ENCODE results near the gene ENGASE.

ENGASE gene

GRCh38 chr17:79080761-79081290 is 6.2 kb downstream of the ENGASE start:
- no peak for DNase-seq (ENCODE audit: low spot score)

GRCh38 chr17:79081571-79082276 is 7.1 kb downstream of the ENGASE start:
- no peak for DNase-seq (ENCODE audit: low spot score)

GRCh38 chr17:79082311-79083190 is 7.9 kb downstream of the ENGASE start:
- DNase-seq (ENCODE audit: low spot score) = peak; percentile 48

DNA sequence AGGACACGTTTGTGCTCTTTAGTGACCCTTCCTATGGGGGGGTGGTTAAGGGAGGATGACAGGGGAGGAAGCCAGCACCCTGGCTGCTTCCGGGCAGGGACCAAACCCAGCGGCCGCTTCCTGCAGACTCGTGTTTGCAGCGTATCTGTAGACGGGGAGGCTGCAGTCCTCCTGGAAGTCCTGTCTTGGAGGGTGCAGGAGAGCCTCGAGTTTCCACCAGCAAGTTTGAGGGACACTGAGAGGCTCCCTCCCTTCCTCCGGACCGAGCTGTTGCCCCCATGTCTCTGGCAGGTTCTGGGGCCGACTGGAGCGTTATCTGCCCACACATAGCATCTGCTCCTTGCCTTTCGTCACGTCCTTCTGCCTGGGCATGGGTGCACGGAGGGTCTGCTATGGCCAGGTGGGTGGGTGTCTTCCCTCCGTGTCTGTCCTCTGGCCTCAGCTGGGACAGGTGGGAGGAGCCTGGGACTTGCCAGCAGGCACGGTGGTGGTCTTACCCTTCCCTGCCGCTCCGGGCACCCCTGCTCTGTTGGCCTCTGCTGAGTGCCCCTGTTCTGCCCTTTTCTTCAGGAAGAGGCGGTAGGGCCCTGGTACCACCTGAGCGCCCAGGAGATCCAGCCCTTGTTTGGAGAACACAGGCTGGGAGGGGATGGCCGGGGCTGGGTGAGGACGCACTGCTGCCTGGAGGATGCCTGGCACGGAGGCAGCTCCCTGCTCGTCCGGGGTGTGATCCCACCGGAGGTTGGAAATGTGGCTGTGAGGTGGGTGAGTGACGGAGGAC is 8.8 kb downstream of the ENGASE start:
- DNase-seq (ENCODE audit: low spot score) = no peak

DNA sequence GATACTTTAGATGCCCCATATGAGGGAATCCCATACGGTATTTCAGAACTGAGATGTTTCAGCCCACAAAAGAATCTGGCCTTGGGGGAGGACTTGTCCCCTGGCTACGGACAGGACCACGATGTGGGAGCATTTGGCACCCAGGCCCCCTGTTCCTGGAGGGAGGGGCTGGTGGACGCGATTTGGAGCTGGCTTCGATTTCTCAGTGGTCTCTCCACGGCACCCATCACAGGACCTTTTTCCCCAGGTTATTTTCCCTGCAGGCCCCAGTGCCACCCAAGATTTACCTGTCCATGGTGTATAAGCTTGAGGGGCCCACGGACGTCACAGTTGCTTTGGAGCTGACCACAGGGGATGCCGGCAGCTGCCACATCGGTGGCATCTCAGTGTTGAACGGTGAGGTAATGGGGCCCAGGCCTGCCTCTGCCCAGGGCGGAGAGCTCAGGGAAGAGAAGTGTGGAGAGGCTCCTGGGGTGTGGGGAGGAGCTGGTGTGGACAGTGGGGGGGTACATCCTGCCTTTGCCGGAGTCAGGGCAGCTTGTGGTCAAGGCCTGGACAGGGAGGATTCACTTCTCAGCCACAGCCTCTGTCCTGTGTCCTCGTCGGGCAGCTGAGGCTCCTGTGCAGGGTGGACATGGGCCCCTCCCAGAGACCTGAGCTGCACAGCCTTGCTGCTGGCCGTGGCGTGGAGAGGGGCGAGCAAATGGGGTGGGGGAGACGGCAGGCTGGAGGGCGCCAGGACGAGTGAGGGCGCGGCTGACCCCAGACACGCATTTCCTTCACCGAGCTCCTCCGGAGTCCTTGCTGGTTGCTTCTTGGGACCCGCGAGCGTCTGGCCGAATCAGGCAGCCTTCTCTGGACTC is 9.9 kb downstream of the ENGASE start:
- no peak for DNase-seq (ENCODE audit: low spot score)

- DNase-seq (ENCODE audit: low spot score) = no peak
Observed at GRCh38 chr17:79085154-79085920, 10.7 kb downstream of the ENGASE start.

DNA sequence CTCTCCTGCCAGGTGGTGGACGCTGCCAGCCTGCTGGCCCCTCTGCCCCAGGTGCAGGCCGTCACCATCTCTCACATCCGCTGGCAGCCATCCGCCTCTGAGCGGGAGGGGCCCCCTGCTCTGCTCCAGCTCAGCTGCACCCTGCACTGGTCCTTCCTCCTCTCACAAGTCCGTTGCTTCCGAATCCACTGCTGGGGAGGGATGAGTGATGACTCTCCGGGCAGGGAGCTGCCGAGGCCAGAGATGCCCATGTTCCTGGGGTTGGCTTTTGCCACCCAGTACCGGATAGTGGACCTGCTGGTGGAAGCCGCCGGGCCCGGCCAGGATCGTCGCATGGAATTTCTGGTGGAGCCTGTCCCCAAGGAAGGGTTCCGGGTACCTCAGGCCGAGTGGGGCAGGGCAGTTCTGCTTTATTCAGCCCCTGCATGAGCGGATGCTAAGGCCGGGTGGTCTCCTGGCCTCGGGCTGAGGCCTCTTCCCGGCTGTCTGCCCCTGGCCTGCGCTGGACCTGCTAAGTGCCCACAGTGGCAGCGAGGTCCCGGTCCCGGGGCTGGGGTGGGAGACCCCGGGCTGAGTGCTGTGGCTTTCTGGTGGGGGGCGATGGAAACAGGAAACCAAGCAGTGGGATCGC is 11.4 kb downstream of the ENGASE start:
- no peak for DNase-seq (ENCODE audit: low spot score)

GRCh38 chr17:79086609-79087427 is 12.2 kb downstream of the ENGASE start:
- DNase-seq (ENCODE audit: low spot score) = no peak

GRCh38 chr17:79087428-79088143 is 13.0 kb downstream of the ENGASE start:
- peak; percentile 78 for DNase-seq (ENCODE audit: low spot score)

GRCh38 chr17:79088247-79088996 is 13.8 kb downstream of the ENGASE start:
- DNase-seq (ENCODE audit: low spot score) = no peak

GRCh38 chr17:79088997-79089328 is 14.3 kb downstream of the ENGASE start:
- DNase-seq (ENCODE audit: low spot score) = no peak

GRCh38 chr17:79089720-79090442 is 15.3 kb downstream of the ENGASE start:
- no peak for DNase-seq (ENCODE audit: low spot score)

GRCh38 chr17:79090443-79091225 is 16.0 kb downstream of the ENGASE start:
- no peak for DNase-seq (ENCODE audit: low spot score)

DNA sequence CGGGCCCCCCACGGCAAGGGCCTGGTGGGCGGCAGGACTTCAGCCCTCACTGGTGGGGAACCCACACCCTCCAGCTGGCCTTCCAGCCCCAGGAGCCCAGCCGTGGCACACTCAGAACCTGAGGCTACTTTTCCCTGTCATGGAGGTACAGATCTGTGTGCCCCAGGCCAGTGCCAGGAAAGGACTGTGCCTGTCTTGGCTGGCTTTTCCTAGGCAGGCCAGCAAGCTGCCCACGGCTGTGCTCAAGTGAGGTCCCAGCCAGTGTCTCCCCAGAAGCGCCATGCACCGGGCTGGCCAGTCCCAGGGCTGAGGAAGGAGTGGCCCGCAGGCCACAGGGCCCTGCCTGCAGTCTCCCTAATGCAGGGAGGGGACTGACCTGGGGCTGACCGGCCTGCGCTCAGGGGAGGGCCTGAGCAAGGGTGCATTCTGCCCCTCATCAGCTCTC is 16.6 kb downstream of the ENGASE start:
- DNase-seq (ENCODE audit: low spot score) = no peak

DNA sequence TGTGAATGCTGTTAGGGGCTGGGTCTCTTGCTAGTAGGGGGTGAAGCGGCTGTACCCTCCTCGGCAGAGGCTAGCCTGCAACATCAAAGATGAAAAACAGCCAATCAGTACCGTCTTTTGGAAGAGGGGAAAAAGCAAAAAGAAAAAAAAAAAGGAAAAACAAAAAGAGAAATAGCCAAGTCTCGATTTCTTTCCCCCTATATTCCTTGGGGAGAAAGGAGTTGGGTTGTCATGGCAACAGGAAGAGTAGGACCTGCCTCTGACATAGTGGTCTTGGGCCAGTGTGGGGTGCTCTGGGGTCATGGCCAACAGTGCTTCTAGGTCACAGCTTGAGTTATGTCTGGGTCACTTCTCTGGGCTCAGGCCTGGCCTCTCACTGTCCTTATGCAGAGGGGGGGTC is 17.9 kb downstream of the ENGASE start:
- DNase-seq (ENCODE audit: low spot score) = no peak

DNA sequence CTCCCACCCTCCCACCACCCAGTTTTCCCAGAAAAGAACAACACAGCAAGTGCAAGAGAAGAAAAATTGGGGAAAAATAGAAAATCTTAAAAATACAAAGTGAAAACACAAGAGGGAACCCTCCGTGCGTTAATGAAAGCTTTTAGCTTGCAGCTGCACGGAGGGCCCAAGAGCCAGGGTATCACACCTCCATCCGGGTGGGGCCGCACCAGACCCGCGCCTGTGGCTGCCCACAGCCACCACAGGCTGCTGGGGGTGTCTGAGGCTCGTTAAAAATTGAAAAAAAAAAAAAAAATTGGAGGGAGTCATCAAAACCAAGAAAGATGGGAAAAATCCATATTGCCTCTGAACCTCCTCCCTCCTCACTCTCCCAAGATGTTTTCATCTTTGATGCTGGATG is 18.6 kb downstream of the ENGASE start:
- no peak for DNase-seq (ENCODE audit: low spot score)
